ENCODE data around the gene ASIC4. TPM values are rescaled to one million over a fixed set of nuclear protein-coding genes. Genes with fewer than 3 reads are reported as not detected.

ASIC4 gene
- total and polyA plus RNA-seq, 2 of the 4 experiments (the other 2 are of a cell fraction) = 0.10 TPM; not detected in 1

- ATAC-seq (ENCODE audit: low read depth) (no peak), DNase-seq (no peak)
- Histone ChIP-seq H3K36me3 (ENCODE audit: control insufficient read depth, insufficient read depth, low read length) (peaks cover 29% of the 10 kb centered on the region; the same call in 1 of the 2 replicates), H3K9me1 (ENCODE audit: insufficient read depth, low read length) (no peaks in the 10 kb centered on the region), H2AK5ac (ENCODE audit: low read depth, low read length) (no peak overlapping the region), H3K9me3 (ENCODE audit: control insufficient read depth, insufficient read depth, low read length) (no peaks in the 10 kb centered on the region), H2BK5ac (ENCODE audit: low read depth, low read length, poor library complexity, severe bottlenecking) (no peak overlapping the region), H3K4ac (ENCODE audit: low read depth, low read length) (no peak overlapping the region), H3K14ac (replicated peaks; ENCODE audit: low read depth, low read length) (no peak overlapping the region), H3K9ac (ENCODE audit: low read depth, low read length) (no peak overlapping the region), H3K79me1 (ENCODE audit: low read depth in 1 of 2, low read length in 2 of 2) (no peaks in the 10 kb centered on the region), H3K18ac (ENCODE audit: low read depth, low read length) (no peak overlapping the region), H3K56ac (ENCODE audit: extremely low read depth, insufficient read depth, low read length) (no peak overlapping the region), H2BK20ac (ENCODE audit: low read depth, low read length) (no peak overlapping the region), H2BK120ac (ENCODE audit: low read depth, low read length) (no peak overlapping the region), H2BK15ac (ENCODE audit: low read depth, low read length) (no peak overlapping the region), H3K4me2 (ENCODE audit: low read depth, low read length) (no peak overlapping the region), H3K23ac (ENCODE audit: low read depth, low read length) (no peak overlapping the region), H4K5ac (ENCODE audit: low read depth, low read length) (no peak overlapping the region), H3K4me3 (ENCODE audit: insufficient read depth, low read depth, low read length) (no peak overlapping the region), H4K20me1 (ENCODE audit: insufficient read depth, low read length) (no peaks in the 10 kb centered on the region), H3K4me1 (ENCODE audit: control insufficient read depth, insufficient read depth, low read length) (peaks cover 7% of the 10 kb centered on the region), H2AFZ (replicated peaks; ENCODE audit: low read length, poor library complexity) (no peak overlapping the region), H2AK9ac (replicated peaks; ENCODE audit: low read depth, low read length, poor library complexity) (peak overlapping the region; percentile 34), H3K27me3 (ENCODE audit: control insufficient read depth, insufficient read depth, low read length) (no peaks in the 10 kb centered on the region; the same call in 1 of the 2 replicates), H4K8ac (ENCODE audit: low read depth in 2 of 2, low read length in 2 of 2) (no peak overlapping the region), H4K91ac (ENCODE audit: insufficient read depth, low read depth, low read length) (no peak overlapping the region), H3K27ac (ENCODE audit: insufficient read depth, low read length) (no peak overlapping the region)
- WGBS, 2 experiments (ENCODE audit: extremely low coverage in 2 of 2, insufficient read length in 1 of 2) = no CpG with 5 or more reads among the region's 5 CpGs
- TF ChIP-seq MAFK (IDR thresholded peaks at IDR 0.05; ENCODE audit: low read depth, low read length) (no peak), FOS (IDR thresholded peaks at IDR 0.05; ENCODE audit: low read depth, low read length) (no peak), MXI1 (IDR thresholded peaks at IDR 0.05; ENCODE audit: borderline replicate concordance, low read depth, low read length) (no peak), RCOR1 (IDR thresholded peaks at IDR 0.05; ENCODE audit: insufficient replicate concordance, low read length) (no peak), RFX5 (IDR thresholded peaks at IDR 0.05; ENCODE audit: low read depth, low read length) (no peak), CEBPB (IDR thresholded peaks at IDR 0.05; ENCODE audit: low read depth, low read length) (no peak), SMC3 (IDR thresholded peaks at IDR 0.05; ENCODE audit: low read depth, low read length) (no peak), MAZ (IDR thresholded peaks at IDR 0.05; ENCODE audit: borderline replicate concordance, low read depth, low read length) (no peak), CTCF (conservative IDR thresholded peaks at IDR 0.05; ENCODE audit: low read depth, low read length) (no peak), CHD1 (IDR thresholded peaks at IDR 0.05; ENCODE audit: low read depth, low read length) (no peak), USF2 (IDR thresholded peaks at IDR 0.05; ENCODE audit: low read depth, low read length) (no peak), ELK1 (IDR thresholded peaks at IDR 0.05; ENCODE audit: borderline replicate concordance, low read depth, low read length) (no peak), RAD21 (IDR thresholded peaks at IDR 0.05; ENCODE audit: low read length) (no peak), NFE2L2 (IDR thresholded peaks at IDR 0.05; ENCODE audit: low read depth, low read length) (no peak), POLR2A (IDR thresholded peaks at IDR 0.05; ENCODE audit: low read depth, low read length) (no peak), BHLHE40 (IDR thresholded peaks at IDR 0.05; ENCODE audit: low read depth, low read length) (no peak)
- in situ Hi-C loops (cut with MboI; ENCODE audit: low sequenced_read_pairs) = no loop called here
- ChIA-PET POLR2A (ENCODE audit: unreplicated experiment) (no interaction called here), CTCF (no interaction called here)
- no TSS peak for BruUV-seq (replicated peaks)
- dilution Hi-C loops (cut with HindIII; ENCODE audit: low sequenced_read_pairs, unreplicated experiment) = no loop called here
- intact Hi-C loops (cut with micrococcal nuclease) = no loop called here
Measured at GRCh38 chr2:219493086-219493485, 21.2 kb upstream of the ASIC4 start.
